Fibroblast of villous mesenchyme (primary cell): ENCODE results near the gene GPC6. TPM values are rescaled to one million over a fixed set of nuclear protein-coding genes. Genes with fewer than 3 reads are reported as not detected.

Experiments
- DNase-seq: peaks from one replicate; pipeline ENCODE4 v3.0.0-alpha.2; 2010; ENCODE audit warnings: low read depth
- H3K4me3 ChIP-seq: 2 replicates; pipeline ENCODE4 v1.5.1; 2011; ENCODE audit warnings: low read depth, mild to moderate bottlenecking, low read length
- total RNA-seq: library from RNA; depleted of rRNA; stranded (reverse); fragments of >200 nt; gene quantifications from 2 replicates; pipeline ENCODE4 v1.2.3, GENCODE V29; 2012
- TF ChIP-seq, protein P1 (sequence below): IDR thresholded peaks from 2 replicates; pipeline ENCODE4 v1.5.1; 2012; ENCODE audit warnings: low read depth, mild to moderate bottlenecking, low read length; ENCODE audit not compliant: insufficient read depth

Gene GPC6
- total RNA-seq, 1 donor = 6.0 TPM

GRCh38 chr13:93805736-93806135, 579.1 kb downstream of the GPC6 start:
- TF ChIP-seq, protein P1, sequence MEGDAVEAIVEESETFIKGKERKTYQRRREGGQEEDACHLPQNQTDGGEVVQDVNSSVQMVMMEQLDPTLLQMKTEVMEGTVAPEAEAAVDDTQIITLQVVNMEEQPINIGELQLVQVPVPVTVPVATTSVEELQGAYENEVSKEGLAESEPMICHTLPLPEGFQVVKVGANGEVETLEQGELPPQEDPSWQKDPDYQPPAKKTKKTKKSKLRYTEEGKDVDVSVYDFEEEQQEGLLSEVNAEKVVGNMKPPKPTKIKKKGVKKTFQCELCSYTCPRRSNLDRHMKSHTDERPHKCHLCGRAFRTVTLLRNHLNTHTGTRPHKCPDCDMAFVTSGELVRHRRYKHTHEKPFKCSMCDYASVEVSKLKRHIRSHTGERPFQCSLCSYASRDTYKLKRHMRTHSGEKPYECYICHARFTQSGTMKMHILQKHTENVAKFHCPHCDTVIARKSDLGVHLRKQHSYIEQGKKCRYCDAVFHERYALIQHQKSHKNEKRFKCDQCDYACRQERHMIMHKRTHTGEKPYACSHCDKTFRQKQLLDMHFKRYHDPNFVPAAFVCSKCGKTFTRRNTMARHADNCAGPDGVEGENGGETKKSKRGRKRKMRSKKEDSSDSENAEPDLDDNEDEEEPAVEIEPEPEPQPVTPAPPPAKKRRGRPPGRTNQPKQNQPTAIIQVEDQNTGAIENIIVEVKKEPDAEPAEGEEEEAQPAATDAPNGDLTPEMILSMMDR = no peak

DNA sequence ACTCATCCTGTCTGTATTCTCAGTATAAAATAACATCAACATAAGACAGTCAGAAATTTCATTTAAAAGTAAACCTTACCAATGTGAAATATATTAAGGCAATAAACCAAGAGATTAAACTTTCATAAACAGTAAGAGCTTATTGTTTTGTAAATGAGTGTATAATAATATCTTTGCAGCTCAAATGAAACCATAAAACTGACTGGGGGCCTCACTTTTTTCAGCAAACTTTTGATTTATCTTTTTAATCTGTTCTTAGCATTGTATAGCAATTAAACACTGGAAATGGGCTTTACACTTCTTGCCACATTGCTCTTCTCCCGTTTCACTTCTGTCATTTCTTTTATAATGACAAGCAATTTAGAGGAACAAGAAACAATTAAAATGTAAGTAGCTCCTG, 580.3 kb downstream of the GPC6 start:
- TF ChIP-seq, protein P1 = no peak
- H3K4me3 ChIP-seq = no peak overlapping the region
- DNase-seq = no peak

More at GRCh38 chr13:93805736-93806135, 579.1 kb downstream of the GPC6 start:
- H3K4me3 ChIP-seq = no peak overlapping the region
- no peak for DNase-seq

DNA sequence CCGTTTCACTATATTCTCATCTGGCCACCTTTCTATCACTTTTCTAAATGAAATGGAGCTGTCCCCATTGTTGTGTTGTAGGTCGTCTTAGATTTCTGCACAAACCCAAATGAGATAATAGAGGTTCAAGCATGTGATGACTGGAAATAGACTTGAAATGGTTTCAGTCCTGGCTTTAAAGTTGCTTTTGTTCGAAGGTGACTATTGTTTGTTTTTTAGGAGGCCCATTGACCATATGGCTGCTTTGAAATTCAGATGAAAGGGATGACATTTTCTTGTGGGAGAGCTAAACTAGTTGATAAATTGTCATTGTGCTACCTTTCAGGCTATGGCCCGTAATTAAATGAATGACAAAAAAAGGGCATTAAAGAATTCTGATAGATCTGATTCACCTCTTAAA, 583.7 kb downstream of the GPC6 start:
- no peak overlapping the region for H3K4me3 ChIP-seq
- TF ChIP-seq, protein P1 = no peak
- DNase-seq = no peak

DNA sequence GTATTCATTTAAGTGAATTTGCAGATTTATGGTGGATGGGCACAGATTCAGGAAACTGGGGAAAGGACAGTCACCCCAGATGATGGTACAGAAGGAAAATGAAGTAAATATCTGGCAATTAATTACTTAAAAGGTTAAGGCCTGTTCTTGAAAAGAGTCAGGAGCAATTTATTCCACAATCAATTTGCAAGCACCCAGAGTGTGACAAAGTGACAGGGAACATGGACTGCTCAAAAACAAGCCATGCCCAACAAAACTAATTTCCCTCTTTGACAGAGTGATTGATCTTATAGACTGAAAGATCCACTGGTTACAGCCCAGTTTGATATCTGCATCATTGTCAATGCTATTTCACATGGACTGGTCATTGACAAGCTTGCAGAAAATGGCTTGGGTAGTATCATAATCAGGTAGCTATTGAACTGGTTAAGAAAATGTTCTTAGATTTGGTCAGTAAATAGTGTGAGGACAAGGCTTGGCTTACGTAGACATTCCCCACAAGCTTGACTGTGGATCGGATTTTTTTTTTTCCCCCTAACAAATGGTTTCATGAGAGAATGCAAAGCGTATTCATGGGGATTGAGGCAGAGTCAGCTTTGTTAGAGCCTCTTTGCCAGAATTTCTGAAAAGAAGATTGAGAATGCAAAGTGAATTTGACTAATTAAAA, 584.6 kb downstream of the GPC6 start:
- TF ChIP-seq, protein P1 = no peak
- DNase-seq = no peak
- H3K4me3 ChIP-seq = no peak overlapping the region

DNA sequence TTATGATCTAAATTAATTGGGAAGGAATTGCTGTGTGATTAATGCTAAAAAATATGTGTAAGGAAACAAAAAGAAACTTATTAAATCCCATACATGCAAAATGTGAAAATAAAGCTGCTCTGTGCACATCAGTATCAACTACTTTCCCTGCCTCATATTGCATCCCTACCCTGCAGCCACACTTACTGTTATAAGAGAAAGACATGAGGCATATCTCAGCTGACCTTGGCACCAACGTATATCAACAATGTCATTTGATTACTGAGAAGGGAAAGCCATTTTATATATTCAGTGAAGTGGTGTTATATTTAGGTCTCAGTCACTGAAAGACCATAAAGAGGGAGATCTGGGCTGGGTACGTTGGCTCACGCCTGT, 585.1 kb downstream of the GPC6 start:
- TF ChIP-seq, protein P1 = no peak
- no peak overlapping the region for H3K4me3 ChIP-seq
- DNase-seq = no peak

DNA sequence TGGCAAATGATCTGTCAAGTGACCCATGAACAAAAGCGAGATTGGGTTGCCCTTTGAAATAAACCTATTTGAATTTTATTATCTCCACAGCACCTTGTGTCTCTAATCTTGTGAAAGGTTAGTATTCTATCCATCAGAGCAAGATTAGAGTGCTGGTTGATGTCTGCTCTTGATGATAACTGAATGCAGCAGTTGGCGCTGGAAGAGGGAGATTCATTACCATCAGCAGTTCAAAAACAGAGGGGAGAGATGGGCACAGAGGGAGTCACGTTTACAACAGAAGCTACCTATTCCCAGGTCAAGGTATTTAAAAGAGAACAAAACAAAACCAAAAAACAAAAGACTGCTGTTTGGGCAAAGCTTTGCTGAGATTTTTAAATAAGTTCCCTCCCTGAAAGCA, 588.1 kb downstream of the GPC6 start:
- DNase-seq = no peak
- no peak overlapping the region for H3K4me3 ChIP-seq
- TF ChIP-seq, protein P1 = no peak

GRCh38 chr13:93818345-93818744, 591.7 kb downstream of the GPC6 start:
- TF ChIP-seq, protein P1 = no peak
- no peak for DNase-seq
- H3K4me3 ChIP-seq = no peak overlapping the region
